Neural cell (in vitro differentiated cells): ENCODE measurements around the gene PTPN18.

ENCODE experiments used
- CTCF ChIP-seq: fragments of 450-650 bp; IDR thresholded peaks from 2 replicates; pipeline ENCODE4 v1.5.1; 2014; ENCODE audit warnings: antibody characterized with exemption, mild to moderate bottlenecking, moderate library complexity; ENCODE audit not compliant: poor library complexity, severe bottlenecking
- POLR2AphosphoS5 ChIP-seq: IDR thresholded peaks from 2 replicates; pipeline ENCODE4 v1.6.1; 2012
- RAD21 ChIP-seq: fragments of 450-650 bp; conservative IDR thresholded peaks from 2 replicates; pipeline ENCODE4 v1.6.1; 2014; ENCODE audit warnings: antibody characterized with exemption, mild to moderate bottlenecking, moderate library complexity

DNA sequence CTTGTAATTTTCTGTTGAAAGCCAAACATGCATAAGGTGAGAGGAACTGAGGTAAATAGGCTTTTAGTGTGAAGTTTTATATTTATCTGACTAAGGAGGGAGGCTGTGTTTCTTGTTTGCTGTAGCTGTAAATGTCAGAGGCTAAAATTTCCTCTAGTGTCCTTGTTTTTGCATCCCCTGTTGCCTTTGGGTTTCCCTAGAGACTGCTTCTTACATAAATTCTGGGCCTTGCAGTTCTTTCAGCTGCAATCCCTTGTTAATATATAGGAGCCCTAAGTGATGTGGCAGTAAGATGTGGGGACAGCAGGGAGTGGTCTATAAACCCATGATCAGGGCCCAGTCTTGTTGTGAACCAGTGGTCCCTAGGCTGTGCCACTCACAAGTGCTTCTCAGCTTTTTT lies 20.6 kb upstream of the PTPN18 start:
- TF ChIP-seq POLR2AphosphoS5, result no peak
- no peak for TF ChIP-seq CTCF
- TF ChIP-seq RAD21, result no peak
